HepG2 (cell line): ENCODE results near the gene IFNL2. TPM values are rescaled to one million over a fixed set of nuclear protein-coding genes. Genes with fewer than 3 reads are reported as not detected.

Experiments
- ATAC-seq: fragments of 200-7000 bp; cut with Tn5 transposase; 3 replicates; pipeline ENCODE4 v1.9.1; 2020; ENCODE audit warnings: mild to moderate bottlenecking, moderate library complexity
- BruUV-seq: library from RNA; stranded (reverse); fragments of 400-500 nt; replicated peaks from 2 replicates; lab custom pipeline; 2021; lab: Mats Ljungman, UMichigan
- CTCF ChIA-PET: fragments of 300-600 bp; formaldehyde crosslinking; extraction: SDS; loops from one replicate; lab custom pipeline; 2021; ENCODE audit warnings: low total read pairs, inconsistent platforms, low intra/inter-chr PET ratio; lab: Yijun Ruan, JAX
- POLR2A ChIA-PET: fragments of 350-600 bp; sonication (Branson Sonifier 250); formaldehyde crosslinking; loops from one replicate; lab custom pipeline; 2020; ENCODE audit warnings: antibody characterized with exemption, inconsistent platforms; lab: Yijun Ruan, JAX
- DNase-seq: peaks from one replicate; pipeline ENCODE4 v3.0.0-alpha.2; 2015; ENCODE audit warnings: low spot score
- FAIRE-seq: peaks from 3 replicates; lab custom pipeline; 2011; peaks lifted over from hg19 to GRCh38; lab: Jason Lieb, UNC
- H2AFZ ChIP-seq: one replicate; pipeline ENCODE4 v1.6.1; 2011; ENCODE audit warnings: low read length, inconsistent platforms
- H3K27ac ChIP-seq: fragments of 300-600 bp; 3 replicates; pipeline ENCODE4 v1.8.0; 2011; ENCODE audit warnings: mixed run types, mild to moderate bottlenecking, mixed read lengths, low read length, inconsistent platforms; ENCODE audit not compliant: insufficient read depth; ENCODE audit errors: extremely low read length
- H3K27me3 ChIP-seq, 2 experiments: fragments of 200-600 bp in 1 of 2; 2 replicates in 1 of 2; 3 replicates in 1 of 2; pipeline versions ENCODE4 v1.6.0 to v1.8.0; 2011; ENCODE audit warnings: low read length in 2 of 2, mild to moderate bottlenecking in 2 of 2, moderate library complexity in 2 of 2, inconsistent platforms in 1 of 2; ENCODE audit not compliant: insufficient read depth in 2 of 2, control insufficient read depth in 1 of 2
- H3K36me3 ChIP-seq, 2 experiments: fragments of 200-600 bp in 1 of 2; replicated peaks in 1 of 2; 2 replicates in 1 of 2; 3 replicates in 1 of 2; pipeline versions ENCODE4 v1.5.1 to v1.8.0; 2011; ENCODE audit warnings: low read length in 2 of 2, inconsistent platforms in 1 of 2; ENCODE audit not compliant: insufficient read depth in 2 of 2, control insufficient read depth in 1 of 2
- H3K4me1 ChIP-seq: 2 replicates; pipeline ENCODE4 v1.5.1; 2012; ENCODE audit warnings: low read length, inconsistent platforms; ENCODE audit not compliant: insufficient read depth
- H3K4me2 ChIP-seq: 2 replicates; pipeline ENCODE4 v1.6.0; 2011; ENCODE audit warnings: low read depth, low read length, inconsistent platforms
- H3K4me3 ChIP-seq, 3 experiments: fragments of 200-600 bp in 1 of 3; sonication (generic), shearing (Covaris generic) in 1 of 3; replicated peaks in 1 of 3; 2 replicates each; pipeline ENCODE4 v1.5.1; 2011 to 2016; ENCODE audit warnings: low read length in 3 of 3, inconsistent platforms in 2 of 3, low read depth in 2 of 3, mild to moderate bottlenecking in 2 of 3, control low read depth in 1 of 3, mixed read lengths in 1 of 3; ENCODE audit not compliant: insufficient read depth in 1 of 3
- H3K79me2 ChIP-seq: one replicate; pipeline ENCODE4 v1.6.1; 2011; ENCODE audit warnings: low read length, inconsistent platforms; ENCODE audit not compliant: insufficient read depth
- H3K9ac ChIP-seq: 2 replicates; pipeline ENCODE4 v1.6.0; 2011; ENCODE audit warnings: mild to moderate bottlenecking, low read depth, low read length, inconsistent platforms; ENCODE audit not compliant: insufficient read depth
- H3K9me3 ChIP-seq: 2 replicates; pipeline ENCODE4 v1.5.1; 2012; ENCODE audit warnings: mild to moderate bottlenecking, low read length
- H4K20me1 ChIP-seq: 2 replicates; pipeline ENCODE4 v1.6.0; 2011; ENCODE audit warnings: inconsistent platforms, mild to moderate bottlenecking, low read length, moderate library complexity; ENCODE audit not compliant: insufficient read depth
- GABPA ChIP-seq, 2 experiments: IDR thresholded peaks; 2 replicates each; pipeline ENCODE4 v1.6.1; 2011 to 2016; ENCODE audit warnings: low read depth in 2 of 2, low read length in 1 of 2, missing biosample characterization in 1 of 2, missing genetic modification characterization in 1 of 2
- SP5 ChIP-seq: IDR thresholded peaks from 2 replicates; pipeline ENCODE4 v1.6.1; 2016; ENCODE audit warnings: low read depth, borderline replicate concordance
- SPEN ChIP-seq: sonication (generic); formaldehyde crosslinking; IDR thresholded peaks from 2 replicates; pipeline ENCODE4 v1.5.1; 2020; ENCODE audit warnings: low read depth, mild to moderate bottlenecking, missing genetic modification reagents
- ZNF121 ChIP-seq: sonication (generic); formaldehyde crosslinking; IDR thresholded peaks from 2 replicates; pipeline ENCODE4 v1.5.0; 2020; ENCODE audit warnings: mild to moderate bottlenecking, missing genetic modification reagents
- WGBS: methylation state at CpG from one replicate; pipeline ENCODE4 v1.1.6; 2017; ENCODE audit warnings: low lambda C conversion rate; 5-methylcytosine and 5-hydroxymethylcytosine counted together
- in situ Hi-C: cut with HindIII; loops from 2 replicates; pipeline ENCODE4 v1.10.0; 2017; ENCODE audit warnings: low pct_unique_long_range_greater_than_20kb; ENCODE audit not compliant: extremely low pct_ligation_motif_present
- intact Hi-C: fragments of 100-400 bp; cut with micrococcal nuclease; formaldehyde crosslinking; loops from one replicate; pipeline ENCODE4 v1.10.0; 2022; ENCODE audit not compliant: unreplicated experiment
- polyA plus RNA-seq, 8 experiments: library from polyadenylated mRNA; depleted of rRNA in 3 of 8; stranded (reverse) in 7 of 8; unstranded in 1 of 8; fragments of >200 nt; fragmentation: Illumina TruSeq in 4 of 8; extraction: Trizol in 4 of 8; gene quantifications; 2 replicates each; pipeline versions ENCODE4 v1.2.1 to v1.2.3, GENCODE V29; 2011 to 2016; ENCODE audit warnings: low read depth in 4 of 8, missing spikeins in 1 of 8, mixed read lengths in 1 of 8; ENCODE audit not compliant: insufficient read depth in 1 of 8
- total RNA-seq, 5 experiments: library from RNA; depleted of rRNA; stranded (reverse); fragments of >200 nt; fragmentation: Illumina TruSeq; extraction: Trizol; gene quantifications; 2 replicates each; pipeline ENCODE4 v1.2.3, GENCODE V29; 2016; ENCODE audit warnings: low read depth in 1 of 5
- TF ChIP-seq, protein P1 (sequence below): sonication (generic); formaldehyde crosslinking; conservative IDR thresholded peaks from 2 replicates; pipeline ENCODE4 v1.5.0; 2020; ENCODE audit warnings: missing genetic modification reagents
- TF ChIP-seq, protein P2 (sequence below): IDR thresholded peaks from 2 replicates; pipeline ENCODE4 v1.6.1; 2016; ENCODE audit warnings: missing compliant biosample characterization, missing genetic modification reagents, borderline replicate concordance
- TF ChIP-seq, protein P3 (sequence below): sonication (generic); formaldehyde crosslinking; IDR thresholded peaks from 2 replicates; pipeline ENCODE4 v1.4.0; 2020; ENCODE audit warnings: mild to moderate bottlenecking, missing genetic modification reagents
- TF ChIP-seq, protein P4 (sequence below): sonication (generic); formaldehyde crosslinking; IDR thresholded peaks from 2 replicates; pipeline ENCODE4 v1.5.0; 2020; ENCODE audit warnings: mild to moderate bottlenecking, missing genetic modification reagents

The IFNL2 gene
- total and polyA plus RNA-seq, 2 of the 13 experiments (the other 11 are each of a cell fraction or from before 2014, with no cell fraction given) = not detected

DNA sequence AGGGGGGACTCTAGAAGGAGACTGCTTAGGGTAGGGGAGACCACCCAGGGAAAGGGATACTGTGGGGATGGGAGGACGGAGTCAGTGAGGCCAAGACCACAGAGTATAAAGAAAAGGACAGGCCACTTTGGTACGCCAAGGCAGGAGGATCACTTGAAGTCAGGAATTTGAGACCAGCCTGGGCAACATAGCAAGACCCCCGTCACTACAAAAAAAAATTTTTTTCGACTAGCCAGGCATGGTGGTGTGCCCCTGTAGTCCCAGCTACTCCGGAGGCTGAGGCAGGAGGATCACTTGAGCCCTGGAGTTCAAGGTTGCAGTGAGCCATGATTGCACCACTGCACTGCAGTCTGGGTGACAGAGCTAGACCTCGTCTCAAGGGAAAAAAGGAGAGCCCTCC lies 30.0 kb upstream of the IFNL2 start:
- Histone ChIP-seq H3K27me3 (peaks cover 0 to 2% of the 10 kb centered on the region in 2 experiments; a peak in 1 of 5 replicates), H2AFZ (no peak overlapping the region), H3K4me1 (peaks cover 13% of the 10 kb centered on the region), H3K4me3 (no peak overlapping the region), H3K27ac (no peak overlapping the region), H3K36me3 (no peaks in the 10 kb centered on the region), H3K79me2 (no peaks in the 10 kb centered on the region), H3K4me2 (peak overlapping the region; percentile 38), H4K20me1 (no peaks in the 10 kb centered on the region), H3K9ac (no peak overlapping the region), H3K9me3 (no peaks in the 10 kb centered on the region)
- 47% methylated on average over 6 of the region's 6 CpGs for WGBS
- DNase-seq (no peak), ATAC-seq (no peak), FAIRE-seq (no peak)
- in situ Hi-C loops (no loop called here), intact Hi-C loops (no loop called here)
- ChIA-PET CTCF (no interaction called here), POLR2A (interaction anchor here (1.0 to 1.1 kb wide), 2 partner anchors 136 to 153 kb away, joined by 3 to 4 read pairs; partner anchors contain the start of gene PAF1)
- TF ChIP-seq, protein P1, sequence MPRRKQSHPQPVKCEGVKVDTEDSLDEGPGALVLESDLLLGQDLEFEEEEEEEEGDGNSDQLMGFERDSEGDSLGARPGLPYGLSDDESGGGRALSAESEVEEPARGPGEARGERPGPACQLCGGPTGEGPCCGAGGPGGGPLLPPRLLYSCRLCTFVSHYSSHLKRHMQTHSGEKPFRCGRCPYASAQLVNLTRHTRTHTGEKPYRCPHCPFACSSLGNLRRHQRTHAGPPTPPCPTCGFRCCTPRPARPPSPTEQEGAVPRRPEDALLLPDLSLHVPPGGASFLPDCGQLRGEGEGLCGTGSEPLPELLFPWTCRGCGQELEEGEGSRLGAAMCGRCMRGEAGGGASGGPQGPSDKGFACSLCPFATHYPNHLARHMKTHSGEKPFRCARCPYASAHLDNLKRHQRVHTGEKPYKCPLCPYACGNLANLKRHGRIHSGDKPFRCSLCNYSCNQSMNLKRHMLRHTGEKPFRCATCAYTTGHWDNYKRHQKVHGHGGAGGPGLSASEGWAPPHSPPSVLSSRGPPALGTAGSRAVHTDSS = no peak
- TF ChIP-seq SP5 (CRISPR knock-in tag) (no peak), GABPA (IDR thresholded peaks at IDR 0.05; ENCODE audit: low read depth, low read length) (no peak), GABPA (CRISPR knock-in tag; IDR thresholded peaks at IDR 0.05; ENCODE audit: low read depth) (no peak), SPEN (no peak), ZNF121 (CRISPR knock-in tag) (peak; percentile 88)
- TF ChIP-seq, protein P2, sequence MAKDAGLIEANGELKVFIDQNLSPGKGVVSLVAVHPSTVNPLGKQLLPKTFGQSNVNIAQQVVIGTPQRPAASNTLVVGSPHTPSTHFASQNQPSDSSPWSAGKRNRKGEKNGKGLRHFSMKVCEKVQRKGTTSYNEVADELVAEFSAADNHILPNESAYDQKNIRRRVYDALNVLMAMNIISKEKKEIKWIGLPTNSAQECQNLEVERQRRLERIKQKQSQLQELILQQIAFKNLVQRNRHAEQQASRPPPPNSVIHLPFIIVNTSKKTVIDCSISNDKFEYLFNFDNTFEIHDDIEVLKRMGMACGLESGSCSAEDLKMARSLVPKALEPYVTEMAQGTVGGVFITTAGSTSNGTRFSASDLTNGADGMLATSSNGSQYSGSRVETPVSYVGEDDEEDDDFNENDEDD (CRISPR knock-in tag) = no peak
- TF ChIP-seq, protein P3, sequence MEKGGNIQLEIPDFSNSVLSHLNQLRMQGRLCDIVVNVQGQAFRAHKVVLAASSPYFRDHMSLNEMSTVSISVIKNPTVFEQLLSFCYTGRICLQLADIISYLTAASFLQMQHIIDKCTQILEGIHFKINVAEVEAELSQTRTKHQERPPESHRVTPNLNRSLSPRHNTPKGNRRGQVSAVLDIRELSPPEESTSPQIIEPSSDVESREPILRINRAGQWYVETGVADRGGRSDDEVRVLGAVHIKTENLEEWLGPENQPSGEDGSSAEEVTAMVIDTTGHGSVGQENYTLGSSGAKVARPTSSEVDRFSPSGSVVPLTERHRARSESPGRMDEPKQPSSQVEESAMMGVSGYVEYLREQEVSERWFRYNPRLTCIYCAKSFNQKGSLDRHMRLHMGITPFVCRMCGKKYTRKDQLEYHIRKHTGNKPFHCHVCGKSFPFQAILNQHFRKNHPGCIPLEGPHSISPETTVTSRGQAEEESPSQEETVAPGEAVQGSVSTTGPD = no peak
- TF ChIP-seq, protein P4, sequence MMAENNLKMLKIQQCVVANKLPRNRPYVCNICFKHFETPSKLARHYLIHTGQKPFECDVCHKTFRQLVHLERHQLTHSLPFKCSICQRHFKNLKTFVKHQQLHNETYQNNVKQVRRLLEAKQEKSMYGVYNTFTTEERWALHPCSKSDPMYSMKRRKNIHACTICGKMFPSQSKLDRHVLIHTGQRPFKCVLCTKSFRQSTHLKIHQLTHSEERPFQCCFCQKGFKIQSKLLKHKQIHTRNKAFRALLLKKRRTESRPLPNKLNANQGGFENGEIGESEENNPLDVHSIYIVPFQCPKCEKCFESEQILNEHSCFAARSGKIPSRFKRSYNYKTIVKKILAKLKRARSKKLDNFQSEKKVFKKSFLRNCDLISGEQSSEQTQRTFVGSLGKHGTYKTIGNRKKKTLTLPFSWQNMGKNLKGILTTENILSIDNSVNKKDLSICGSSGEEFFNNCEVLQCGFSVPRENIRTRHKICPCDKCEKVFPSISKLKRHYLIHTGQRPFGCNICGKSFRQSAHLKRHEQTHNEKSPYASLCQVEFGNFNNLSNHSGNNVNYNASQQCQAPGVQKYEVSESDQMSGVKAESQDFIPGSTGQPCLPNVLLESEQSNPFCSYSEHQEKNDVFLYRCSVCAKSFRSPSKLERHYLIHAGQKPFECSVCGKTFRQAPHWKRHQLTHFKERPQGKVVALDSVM = peak; percentile 89
- no TSS peak for BruUV-seq
